Mesendoderm (in vitro differentiated cells): ENCODE results near the gene MAGED2.

ENCODE experiments used
- DNase-seq: peaks from one replicate; pipeline ENCODE4 v3.0.0; 2013
- H2AK5ac ChIP-seq: 2 replicates; pipeline ENCODE4 v1.6.1; 2013; ENCODE audit warnings: low read length, inconsistent platforms
- H2BK120ac ChIP-seq: 2 replicates; pipeline ENCODE4 v1.6.1; 2013; ENCODE audit warnings: low read depth, mild to moderate bottlenecking, low read length, moderate library complexity, mixed read lengths
- H2BK15ac ChIP-seq: replicated peaks from 2 replicates; pipeline ENCODE4 v1.6.1; 2013; ENCODE audit warnings: low read depth, mild to moderate bottlenecking, moderate library complexity
- H2BK5ac ChIP-seq: 2 replicates; pipeline ENCODE4 v1.6.1; 2013; ENCODE audit warnings: low read length, inconsistent platforms
- H3K18ac ChIP-seq: 2 replicates; pipeline ENCODE4 v1.6.1; 2013; ENCODE audit warnings: mild to moderate bottlenecking, low read length, mixed read lengths
- H3K23ac ChIP-seq: one replicate; pipeline ENCODE4 v1.6.1; 2013; ENCODE audit warnings: low read length
- H3K27ac ChIP-seq: 2 replicates; pipeline ENCODE4 v1.5.1; 2013; ENCODE audit warnings: low read depth, mild to moderate bottlenecking, inconsistent platforms, low read length, moderate library complexity
- H3K27me3 ChIP-seq: 2 replicates; pipeline ENCODE4 v1.6.1; 2013; ENCODE audit warnings: low read length, control low read depth, mild to moderate bottlenecking, inconsistent platforms; ENCODE audit not compliant: insufficient read depth, poor library complexity
- H3K36me3 ChIP-seq: 2 replicates; pipeline ENCODE4 v1.6.1; 2013; ENCODE audit warnings: low read length, inconsistent platforms; ENCODE audit not compliant: control insufficient read depth, insufficient read depth
- H3K4ac ChIP-seq: one replicate; pipeline ENCODE4 v1.6.1; 2013; ENCODE audit warnings: low read depth, mild to moderate bottlenecking, low read length, moderate library complexity
- H3K4me1 ChIP-seq: 2 replicates; pipeline ENCODE4 v1.6.1; 2013; ENCODE audit warnings: low read depth, low read length, inconsistent platforms; ENCODE audit not compliant: control insufficient read depth
- H3K4me2 ChIP-seq: 2 replicates; pipeline ENCODE4 v1.6.1; 2013; ENCODE audit warnings: low read length
- H3K4me3 ChIP-seq: 2 replicates; pipeline ENCODE4 v1.5.1; 2013; ENCODE audit warnings: mild to moderate bottlenecking, low read length
- H3K56ac ChIP-seq: one replicate; pipeline ENCODE4 v1.6.1; 2013; ENCODE audit warnings: low read length
- H3K79me1 ChIP-seq: 2 replicates; pipeline ENCODE4 v1.6.1; 2013; ENCODE audit warnings: low read length, inconsistent platforms
- H3K79me2 ChIP-seq: 2 replicates; pipeline ENCODE4 v1.6.1; 2013; ENCODE audit warnings: mild to moderate bottlenecking, low read length; ENCODE audit not compliant: control insufficient read depth, insufficient read depth
- H3K9ac ChIP-seq: 2 replicates; pipeline ENCODE4 v1.6.1; 2013; ENCODE audit warnings: low read length, inconsistent platforms
- H4K5ac ChIP-seq: one replicate; pipeline ENCODE4 v1.6.1; 2013; ENCODE audit warnings: low read length
- H4K8ac ChIP-seq: one replicate; pipeline ENCODE4 v1.6.1; 2013; ENCODE audit warnings: low read depth, mild to moderate bottlenecking, control low read depth, low read length, moderate library complexity
- WGBS: extraction: QIAGEN DNeasy Blood & Tissue Kit; methylation state at CpG from one replicate; pipeline ENCODE4 v1.1.7; 2013; ENCODE audit warnings: low lambda C conversion rate, missing lambda C conversion rate; ENCODE audit not compliant: insufficient coverage; ENCODE audit errors: extremely low coverage; 5-methylcytosine and 5-hydroxymethylcytosine counted together

The MAGED2 gene

DNA sequence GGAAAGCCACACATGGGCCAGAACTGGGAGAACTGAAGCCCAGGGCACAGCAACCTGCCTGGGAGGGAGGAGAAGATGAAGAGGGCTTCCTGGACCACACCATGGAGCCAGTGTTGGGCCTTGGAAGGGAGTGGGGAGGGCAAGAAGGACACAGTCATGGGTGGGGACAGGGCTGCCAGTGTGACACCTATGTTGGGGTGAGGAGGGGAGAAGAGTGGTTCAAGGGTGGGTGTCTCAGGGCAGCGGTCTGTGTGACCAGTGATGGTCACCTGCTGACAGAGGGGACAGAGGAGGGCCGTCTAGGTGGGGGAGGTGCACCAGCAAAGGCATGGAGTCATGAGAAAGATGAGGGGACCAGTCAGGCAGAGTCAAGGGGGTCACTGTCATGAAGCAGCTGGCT lies 13.8 kb downstream of the MAGED2 start:
- no peaks in the 10 kb centered on the region for H3K4me1 ChIP-seq
- H3K27ac ChIP-seq, result no peak overlapping the region
- H3K23ac ChIP-seq, result no peak overlapping the region
- H3K56ac ChIP-seq, result no peak overlapping the region
- H3K4me3 ChIP-seq, result no peak overlapping the region
- DNase-seq, result no peak
- H3K79me2 ChIP-seq, result no peaks in the 10 kb centered on the region
- H3K4me2 ChIP-seq, result no peak overlapping the region
- no peaks in the 10 kb centered on the region for H3K27me3 ChIP-seq
- no peak overlapping the region for H2BK5ac ChIP-seq
- no peak overlapping the region for H2BK15ac ChIP-seq
- no peak overlapping the region for H2BK120ac ChIP-seq
- no peak overlapping the region for H3K4ac ChIP-seq
- no peak overlapping the region for H4K5ac ChIP-seq
- H3K18ac ChIP-seq, result no peak overlapping the region
- no CpG with 5 or more reads among the region's 2 CpGs for WGBS
- H3K36me3 ChIP-seq, result no peaks in the 10 kb centered on the region
- no peak overlapping the region for H2AK5ac ChIP-seq
- H3K79me1 ChIP-seq, result no peaks in the 10 kb centered on the region
- no peak overlapping the region for H3K9ac ChIP-seq
- H4K8ac ChIP-seq, result no peak overlapping the region

DNA sequence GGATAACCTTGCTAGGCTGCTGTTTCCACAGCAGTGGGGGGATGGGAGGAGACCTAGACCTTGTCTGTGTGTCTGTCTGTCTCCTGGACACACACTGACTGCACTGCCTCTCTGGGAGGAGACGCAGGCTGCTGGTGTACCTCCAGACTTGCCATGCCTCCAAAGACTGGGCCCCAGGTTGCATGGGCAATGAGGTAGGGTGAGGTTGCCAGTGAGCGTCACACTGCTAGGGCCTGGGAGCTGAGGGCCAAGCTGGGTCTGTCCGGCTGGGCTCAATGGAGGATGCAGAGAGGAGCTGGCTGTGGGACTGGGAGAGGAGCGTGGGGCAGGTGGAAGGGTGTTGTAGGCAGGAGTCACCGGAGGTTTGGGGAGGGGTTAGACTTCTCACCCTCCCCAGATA lies 16.6 kb downstream of the MAGED2 start:
- Histone ChIP-seq H4K5ac (no peak overlapping the region), H2BK15ac (no peak overlapping the region), H3K27ac (no peak overlapping the region), H3K4me1 (no peaks in the 10 kb centered on the region), H3K79me2 (no peaks in the 10 kb centered on the region), H3K18ac (no peak overlapping the region), H3K36me3 (no peaks in the 10 kb centered on the region), H3K4me3 (no peak overlapping the region), H3K4me2 (no peak overlapping the region), H3K23ac (no peak overlapping the region), H2AK5ac (no peak overlapping the region), H4K8ac (no peak overlapping the region), H3K79me1 (no peaks in the 10 kb centered on the region), H2BK120ac (no peak overlapping the region), H3K4ac (no peak overlapping the region), H3K27me3 (no peaks in the 10 kb centered on the region), H3K9ac (no peak overlapping the region), H2BK5ac (no peak overlapping the region), H3K56ac (no peak overlapping the region)
- no CpG with 5 or more reads among the region's 5 CpGs for WGBS
- no peak for DNase-seq

DNA sequence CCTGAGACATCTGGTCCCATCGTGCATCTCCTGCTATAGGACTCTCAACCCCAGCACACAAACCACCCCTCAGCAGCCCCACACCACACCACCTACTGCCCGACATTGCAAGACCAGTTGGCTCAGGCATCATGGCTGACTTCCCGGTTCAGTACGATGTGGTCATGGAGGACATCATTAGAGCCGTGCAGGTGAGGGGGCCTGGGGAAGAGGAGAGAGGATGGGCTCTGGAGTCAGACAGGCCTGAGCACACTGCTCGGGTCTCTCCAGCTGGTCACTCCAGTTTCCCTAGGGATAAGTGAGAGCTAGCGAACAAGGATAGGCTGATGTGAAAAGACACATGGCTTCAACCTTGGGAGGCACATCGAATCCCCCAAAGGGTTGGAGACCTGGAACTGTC lies 17.2 kb downstream of the MAGED2 start:
- DNase-seq, result no peak
- Histone ChIP-seq H2BK5ac (no peak overlapping the region), H3K4me2 (no peak overlapping the region), H3K18ac (no peak overlapping the region), H3K9ac (no peak overlapping the region), H3K56ac (no peak overlapping the region), H3K4me3 (no peak overlapping the region), H3K27ac (no peak overlapping the region), H3K4me1 (no peaks in the 10 kb centered on the region), H3K79me2 (no peaks in the 10 kb centered on the region), H3K79me1 (no peaks in the 10 kb centered on the region), H2BK120ac (no peak overlapping the region), H2AK5ac (no peak overlapping the region), H3K27me3 (no peaks in the 10 kb centered on the region), H3K23ac (no peak overlapping the region), H2BK15ac (no peak overlapping the region), H3K4ac (no peak overlapping the region), H3K36me3 (no peaks in the 10 kb centered on the region), H4K8ac (no peak overlapping the region), H4K5ac (no peak overlapping the region)
- WGBS, result no CpG with 5 or more reads among the region's 8 CpGs

DNA sequence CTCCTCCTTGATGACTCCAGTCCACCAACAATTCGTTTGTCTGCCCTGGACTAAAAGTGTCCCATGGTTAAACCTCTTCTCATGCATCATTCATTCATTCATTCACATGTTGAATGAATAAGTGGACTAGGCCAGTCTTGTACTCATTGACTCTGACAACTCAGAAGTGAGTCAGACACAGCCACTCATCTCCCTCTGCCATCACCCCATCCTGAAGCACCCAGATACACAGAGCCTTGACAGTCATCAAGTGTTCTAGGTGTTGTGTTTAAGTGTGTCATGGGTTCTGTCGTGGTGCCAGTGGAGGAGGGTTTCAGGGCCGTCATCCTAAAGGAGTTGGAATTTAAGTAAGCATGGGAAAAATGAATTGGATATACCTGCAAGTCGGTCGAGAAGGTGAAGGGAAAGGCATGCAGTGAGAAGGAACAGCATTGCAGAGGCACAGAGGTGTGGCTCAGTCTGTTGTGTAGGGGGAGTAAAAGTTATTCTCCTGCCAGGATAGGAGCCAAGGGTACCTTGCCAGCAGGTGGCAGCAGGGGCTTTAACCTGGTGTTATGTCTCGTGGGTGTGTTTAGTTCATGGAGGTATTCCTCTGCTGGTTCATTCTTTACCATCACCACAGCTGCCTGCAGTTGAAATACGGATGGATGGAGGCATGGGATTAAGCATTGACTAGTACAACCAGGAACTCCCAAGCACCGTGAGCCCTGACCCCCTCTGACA lies 18.3 kb downstream of the MAGED2 start:
- no CpG with 5 or more reads among the region's 8 CpGs for WGBS
- H4K8ac ChIP-seq, result no peak overlapping the region

DNA sequence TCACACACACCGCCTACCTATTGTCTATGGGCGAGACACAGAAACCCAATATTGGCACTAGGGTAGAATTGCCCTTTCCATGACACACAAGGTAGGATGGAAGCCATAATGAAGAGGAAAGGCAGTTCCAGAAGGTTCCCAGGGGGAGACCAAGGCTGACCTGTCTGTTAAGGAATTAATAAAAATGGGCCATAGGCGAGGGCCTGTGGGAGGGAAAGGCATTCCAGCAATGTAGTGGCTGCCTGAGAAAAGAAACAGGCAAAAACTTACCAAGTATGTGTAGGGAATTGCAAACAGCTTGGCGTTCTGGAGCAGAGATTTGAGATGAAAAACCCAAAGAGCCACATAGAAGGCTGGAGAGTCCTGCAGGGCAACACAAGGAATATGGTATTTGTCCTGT lies 19.1 kb downstream of the MAGED2 start:
- no peak overlapping the region for H2BK120ac ChIP-seq
- no peak overlapping the region for H3K9ac ChIP-seq
- H2AK5ac ChIP-seq, result no peak overlapping the region
- H3K27ac ChIP-seq, result no peak overlapping the region
- H3K18ac ChIP-seq, result no peak overlapping the region
- no peaks in the 10 kb centered on the region for H3K36me3 ChIP-seq
- H2BK15ac ChIP-seq, result no peak overlapping the region
- no peaks in the 10 kb centered on the region for H3K79me1 ChIP-seq
- H3K27me3 ChIP-seq, result no peaks in the 10 kb centered on the region
- no peaks in the 10 kb centered on the region for H3K4me1 ChIP-seq
- no peak overlapping the region for H4K5ac ChIP-seq
- no peak overlapping the region for H3K23ac ChIP-seq
- no peaks in the 10 kb centered on the region for H3K79me2 ChIP-seq
- no peak overlapping the region for H3K4me2 ChIP-seq
- H3K4ac ChIP-seq, result no peak overlapping the region
- no peak for DNase-seq
- no peak overlapping the region for H3K56ac ChIP-seq
- H2BK5ac ChIP-seq, result no peak overlapping the region
- H4K8ac ChIP-seq, result no peak overlapping the region
- WGBS, result no CpG with 5 or more reads among the region's 4 CpGs
- no peak overlapping the region for H3K4me3 ChIP-seq

More for the DNA sequence above, 18.3 kb downstream of the MAGED2 start:
- H3K27me3 ChIP-seq, result no peaks in the 10 kb centered on the region
- H2BK120ac ChIP-seq, result no peak overlapping the region
- no peak overlapping the region for H2AK5ac ChIP-seq
- H3K4me2 ChIP-seq, result no peak overlapping the region
- no peak overlapping the region for H3K27ac ChIP-seq
- no peak overlapping the region for H3K56ac ChIP-seq
- no peaks in the 10 kb centered on the region for H3K79me1 ChIP-seq
- no peak overlapping the region for H3K18ac ChIP-seq
- H3K4me3 ChIP-seq, result no peak overlapping the region
- H2BK15ac ChIP-seq, result no peak overlapping the region
- no peak overlapping the region for H3K9ac ChIP-seq
- H2BK5ac ChIP-seq, result no peak overlapping the region
- H3K36me3 ChIP-seq, result no peaks in the 10 kb centered on the region
- no peaks in the 10 kb centered on the region for H3K4me1 ChIP-seq
- peak; percentile 30 for DNase-seq
- no peak overlapping the region for H3K4ac ChIP-seq
- H3K79me2 ChIP-seq, result no peaks in the 10 kb centered on the region
- H4K5ac ChIP-seq, result no peak overlapping the region
- H3K23ac ChIP-seq, result no peak overlapping the region

DNA sequence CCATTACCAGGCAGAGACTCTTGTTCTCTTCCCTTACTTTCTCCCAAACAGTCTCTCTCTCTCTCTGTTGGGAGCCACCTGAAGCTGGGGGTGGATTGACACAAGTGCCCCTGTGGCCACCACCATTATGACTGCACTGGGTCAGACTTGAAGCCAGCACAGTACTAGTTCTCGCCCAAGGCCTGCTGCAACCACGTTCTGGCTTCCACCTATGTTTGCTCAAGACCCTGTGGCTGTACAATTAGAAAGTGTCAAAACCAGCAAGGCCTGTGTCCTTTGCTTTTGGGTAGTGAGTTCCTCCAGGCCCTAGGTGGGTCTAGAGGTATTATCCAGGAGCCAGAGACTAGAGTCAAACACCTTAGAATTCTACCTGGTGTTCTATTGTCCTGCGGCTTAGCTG lies 31.0 kb downstream of the MAGED2 start:
- Histone ChIP-seq H3K18ac (no peak overlapping the region), H2BK15ac (no peak overlapping the region)
- no peak for DNase-seq

More for the DNA sequence above, 31.0 kb downstream of the MAGED2 start:
- no peaks in the 10 kb centered on the region for H3K79me1 ChIP-seq
- no peak overlapping the region for H3K23ac ChIP-seq
- no peaks in the 10 kb centered on the region for H3K36me3 ChIP-seq
- no peaks in the 10 kb centered on the region for H3K27me3 ChIP-seq
- H2BK5ac ChIP-seq, result no peak overlapping the region
- no CpG with 5 or more reads among the region's 3 CpGs for WGBS
- H3K4me2 ChIP-seq, result no peak overlapping the region
- H4K5ac ChIP-seq, result no peak overlapping the region
- no peak overlapping the region for H2AK5ac ChIP-seq
- H3K79me2 ChIP-seq, result no peaks in the 10 kb centered on the region
- H3K4me1 ChIP-seq, result no peaks in the 10 kb centered on the region
- H3K4me3 ChIP-seq, result no peak overlapping the region
- H4K8ac ChIP-seq, result no peak overlapping the region
- H3K27ac ChIP-seq, result no peak overlapping the region
- no peak overlapping the region for H3K4ac ChIP-seq
- no peak overlapping the region for H3K56ac ChIP-seq
- no peak overlapping the region for H2BK120ac ChIP-seq
- no peak overlapping the region for H3K9ac ChIP-seq
